Type B pancreatic cell (in vitro differentiated cells): ENCODE results near the gene OLA1. TPM values are rescaled to one million over a fixed set of nuclear protein-coding genes. Genes with fewer than 3 reads are reported as not detected.

Experiments
- DNase-seq: peaks from one replicate; pipeline ENCODE4 v3.0.0; 2021; ENCODE audit warnings: mixed read lengths; ENCODE audit not compliant: unreplicated experiment; ENCODE audit errors: extremely low spot score
- H3K27ac Mint-ChIP-seq: 2 replicates; pipeline ENCODE4 v1.8.0; 2021; ENCODE audit warnings: mild to moderate bottlenecking, mixed read lengths
- H3K27me3 Mint-ChIP-seq: 2 replicates; pipeline ENCODE4 v1.8.0; 2021; ENCODE audit warnings: mixed read lengths
- H3K36me3 Mint-ChIP-seq: 2 replicates; pipeline ENCODE4 v1.8.0; 2021; ENCODE audit warnings: mixed read lengths
- H3K4me1 Mint-ChIP-seq: one replicate; pipeline ENCODE4 v1.8.0; 2021; ENCODE audit warnings: mixed read lengths; ENCODE audit not compliant: unreplicated experiment
- H3K4me3 Mint-ChIP-seq: 2 replicates; pipeline ENCODE4 v1.8.0; 2021; ENCODE audit warnings: mild to moderate bottlenecking, mixed read lengths
- H3K9me3 Mint-ChIP-seq: 2 replicates; pipeline ENCODE4 v1.8.0; 2021; ENCODE audit warnings: mixed read lengths
- total RNA-seq: library from RNA; stranded (reverse); gene quantifications from 2 replicates; pipeline ENCODE4 v1.2.1, GENCODE V29; 2021; ENCODE audit warnings: low replicate concordance
- TF ChIP-seq, protein P1 (sequence below): fragments of 200-600 bp; sonication (generic); conservative IDR thresholded peaks from 2 replicates; pipeline ENCODE4 v1.5.0; 2021; ENCODE audit warnings: antibody characterized with exemption, mild to moderate bottlenecking

OLA1 gene
- total RNA-seq, 1 donor from 2014 or later = 94.4 TPM

DNA sequence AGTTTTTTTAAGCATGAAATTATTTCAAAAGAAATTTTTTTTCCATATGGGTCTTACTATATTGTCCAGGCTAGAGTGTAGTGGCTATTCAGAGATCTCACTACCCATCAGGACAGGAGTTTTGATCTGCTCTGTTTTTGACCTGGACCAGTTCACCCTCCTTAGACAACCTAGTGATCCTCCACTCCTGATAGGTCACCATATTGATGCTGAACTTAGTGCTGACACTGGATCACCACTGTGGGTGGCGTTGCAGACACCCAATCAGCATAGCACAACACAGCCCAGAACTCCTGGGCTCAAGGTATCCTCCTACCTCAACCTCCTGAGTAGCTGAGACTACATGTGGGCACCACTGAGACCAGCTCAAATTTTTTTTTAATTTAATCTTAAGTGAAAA lies 8.2 kb downstream of the OLA1 start:
- peaks cover 12% of the 10 kb centered on the region for H3K4me1 Mint-ChIP-seq
- no peaks in the 10 kb centered on the region for H3K27me3 Mint-ChIP-seq
- peaks cover 25% of the 10 kb centered on the region for H3K36me3 Mint-ChIP-seq
- H3K27ac Mint-ChIP-seq = no peak overlapping the region
- no peaks in the 10 kb centered on the region for H3K9me3 Mint-ChIP-seq
- no peak for DNase-seq
- H3K4me3 Mint-ChIP-seq = no peak overlapping the region
- TF ChIP-seq, protein P1, sequence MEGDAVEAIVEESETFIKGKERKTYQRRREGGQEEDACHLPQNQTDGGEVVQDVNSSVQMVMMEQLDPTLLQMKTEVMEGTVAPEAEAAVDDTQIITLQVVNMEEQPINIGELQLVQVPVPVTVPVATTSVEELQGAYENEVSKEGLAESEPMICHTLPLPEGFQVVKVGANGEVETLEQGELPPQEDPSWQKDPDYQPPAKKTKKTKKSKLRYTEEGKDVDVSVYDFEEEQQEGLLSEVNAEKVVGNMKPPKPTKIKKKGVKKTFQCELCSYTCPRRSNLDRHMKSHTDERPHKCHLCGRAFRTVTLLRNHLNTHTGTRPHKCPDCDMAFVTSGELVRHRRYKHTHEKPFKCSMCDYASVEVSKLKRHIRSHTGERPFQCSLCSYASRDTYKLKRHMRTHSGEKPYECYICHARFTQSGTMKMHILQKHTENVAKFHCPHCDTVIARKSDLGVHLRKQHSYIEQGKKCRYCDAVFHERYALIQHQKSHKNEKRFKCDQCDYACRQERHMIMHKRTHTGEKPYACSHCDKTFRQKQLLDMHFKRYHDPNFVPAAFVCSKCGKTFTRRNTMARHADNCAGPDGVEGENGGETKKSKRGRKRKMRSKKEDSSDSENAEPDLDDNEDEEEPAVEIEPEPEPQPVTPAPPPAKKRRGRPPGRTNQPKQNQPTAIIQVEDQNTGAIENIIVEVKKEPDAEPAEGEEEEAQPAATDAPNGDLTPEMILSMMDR = no peak

DNA sequence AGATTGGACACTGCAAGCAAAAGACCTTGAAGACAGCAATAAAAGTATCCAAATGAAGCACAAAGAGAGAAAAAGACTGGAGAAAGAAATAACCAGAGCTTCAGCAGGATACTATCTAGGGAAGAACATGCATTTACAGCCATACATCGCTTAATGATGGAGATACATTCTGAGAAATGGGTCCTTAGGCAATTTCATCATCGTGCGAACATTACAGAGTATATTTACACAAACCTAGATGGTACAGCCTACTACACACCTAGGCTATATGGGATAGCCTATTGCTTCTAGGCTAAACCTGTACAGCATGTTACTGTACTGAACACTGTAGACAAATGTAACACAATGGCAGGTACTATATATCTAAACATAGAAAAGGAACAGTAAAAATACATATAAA lies 11.9 kb downstream of the OLA1 start:
- H3K9me3 Mint-ChIP-seq = no peaks in the 10 kb centered on the region
- H3K27ac Mint-ChIP-seq = no peak overlapping the region
- no peaks in the 10 kb centered on the region for H3K27me3 Mint-ChIP-seq
- peaks cover 14% of the 10 kb centered on the region for H3K4me1 Mint-ChIP-seq
- TF ChIP-seq, protein P1 = no peak
- H3K4me3 Mint-ChIP-seq = no peak overlapping the region
- DNase-seq = no peak
- H3K36me3 Mint-ChIP-seq = peaks cover 7% of the 10 kb centered on the region

DNA sequence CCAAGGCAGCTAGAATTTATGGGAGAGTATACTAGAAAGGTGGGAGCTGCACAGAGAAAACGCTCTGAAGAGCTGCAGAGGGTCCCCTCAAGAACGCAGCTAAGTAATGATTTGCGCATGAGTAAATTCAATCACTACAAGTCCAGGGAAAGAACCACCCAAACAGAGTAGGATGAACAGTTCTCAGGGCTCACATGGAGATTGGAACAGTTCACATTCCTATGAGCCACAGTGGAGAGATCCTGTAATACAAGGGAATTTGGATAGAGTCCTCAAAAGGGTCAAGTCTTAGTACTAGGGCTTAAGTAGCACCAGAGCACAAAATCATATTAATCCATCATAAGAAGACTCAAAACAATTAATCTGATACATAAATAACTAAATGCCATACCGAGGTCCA lies 12.7 kb downstream of the OLA1 start:
- no peaks in the 10 kb centered on the region for H3K27me3 Mint-ChIP-seq
- DNase-seq = no peak
- no peaks in the 10 kb centered on the region for H3K9me3 Mint-ChIP-seq
- peaks cover 17% of the 10 kb centered on the region for H3K4me1 Mint-ChIP-seq
- H3K36me3 Mint-ChIP-seq = no peaks in the 10 kb centered on the region
- no peak overlapping the region for H3K27ac Mint-ChIP-seq
- TF ChIP-seq, protein P1 = no peak
- H3K4me3 Mint-ChIP-seq = no peak overlapping the region

DNA sequence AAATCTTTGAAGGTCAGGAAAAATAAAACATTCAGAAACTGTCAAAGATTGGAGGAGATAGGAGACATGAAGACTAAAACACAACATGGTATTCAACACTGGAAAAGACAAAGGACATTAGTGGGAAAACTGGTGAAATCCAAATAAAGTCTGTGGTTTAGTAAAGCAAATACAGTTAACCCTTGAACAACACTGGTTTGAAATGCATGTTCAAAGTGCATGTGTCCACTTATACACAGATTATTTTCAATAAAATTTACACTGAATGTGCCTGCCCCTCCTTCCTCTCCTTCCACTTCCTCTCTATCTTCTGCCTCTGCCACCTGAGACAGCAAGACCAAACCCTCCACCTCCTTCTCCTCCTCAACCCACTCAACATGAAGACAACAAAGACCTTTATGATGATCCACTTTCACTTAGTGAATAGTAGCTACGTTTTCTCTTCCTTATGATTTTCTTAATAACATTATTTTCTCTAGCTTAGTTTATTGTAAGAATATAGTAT lies 14.5 kb downstream of the OLA1 start:
- DNase-seq = no peak
- H3K27ac Mint-ChIP-seq = no peak overlapping the region
- TF ChIP-seq, protein P1 = no peak
- H3K36me3 Mint-ChIP-seq = peaks cover 6% of the 10 kb centered on the region
- H3K4me1 Mint-ChIP-seq = peaks cover 20% of the 10 kb centered on the region
- H3K9me3 Mint-ChIP-seq = no peaks in the 10 kb centered on the region
- H3K4me3 Mint-ChIP-seq = no peak overlapping the region
- no peaks in the 10 kb centered on the region for H3K27me3 Mint-ChIP-seq

DNA sequence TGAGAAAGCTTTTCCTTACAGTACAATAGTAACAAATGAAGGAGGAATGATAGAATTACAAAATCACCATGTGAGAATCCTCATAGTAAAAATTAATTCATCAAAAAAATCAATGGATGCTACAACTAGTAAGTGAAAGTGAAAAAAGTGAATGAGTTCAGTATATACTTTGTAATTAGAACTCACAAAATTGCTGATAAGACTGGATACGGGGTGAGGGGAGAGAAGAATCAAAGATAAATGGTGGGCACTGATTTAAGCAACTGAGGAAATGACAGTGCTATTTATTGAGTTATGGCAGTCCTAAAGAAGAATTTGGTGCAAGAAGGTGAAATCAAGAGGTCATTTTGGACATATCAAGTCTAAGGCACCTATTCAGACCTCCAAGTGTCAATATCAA lies 20.6 kb downstream of the OLA1 start:
- no peaks in the 10 kb centered on the region for H3K27me3 Mint-ChIP-seq
- peaks cover 13% of the 10 kb centered on the region for H3K4me1 Mint-ChIP-seq
- no peak overlapping the region for H3K27ac Mint-ChIP-seq
- no peak overlapping the region for H3K4me3 Mint-ChIP-seq
- H3K9me3 Mint-ChIP-seq = no peaks in the 10 kb centered on the region
- H3K36me3 Mint-ChIP-seq = peaks cover 24% of the 10 kb centered on the region
- DNase-seq = no peak
- TF ChIP-seq, protein P1 = no peak
